ENCODE measurements around the gene KRR1.
"Not testable (repeated sequence)": the region's sequence is repeated elsewhere in the genome, so short reads cannot be mapped to it uniquely, and the experiment has no call there.

Gene KRR1

GRCh38 chr12:75444429-75445136 lies 66.8 kb downstream of the KRR1 start:
- TF ChIP-seq CTCF (conservative IDR thresholded peaks at IDR 0.05; ENCODE audit: low read depth, low read length) = no peak
- DNase-seq (ENCODE audit: low read depth) = no peak

GRCh38 chr12:75443709-75444108 lies 67.7 kb downstream of the KRR1 start:
- no peak overlapping the region for H3K4me3 ChIP-seq (ENCODE audit: low read length)
- TF ChIP-seq CTCF (conservative IDR thresholded peaks at IDR 0.05; ENCODE audit: low read depth, low read length) = no peak
- DNase-seq (ENCODE audit: low read depth) = no peak

More at GRCh38 chr12:75444429-75445136, 66.8 kb downstream of the KRR1 start:
- no peak overlapping the region for H3K4me3 ChIP-seq (ENCODE audit: low read length)

GRCh38 chr12:75442454-75442853 lies 69.0 kb downstream of the KRR1 start:
- DNase-seq (ENCODE audit: low read depth); H3K4me3 ChIP-seq (ENCODE audit: low read length): not testable (repeated sequence)

- not testable (repeated sequence) for H3K4me3 ChIP-seq (ENCODE audit: low read length); DNase-seq (ENCODE audit: low read depth)
Measured at GRCh38 chr12:75441687-75442449, 69.5 kb downstream of the KRR1 start.
